PFSK-1 (cell line): ENCODE results near the gene POLL.

Source experiments
- POLR2AphosphoS5 ChIP-seq: IDR thresholded peaks from 2 replicates; pipeline ENCODE4 v1.6.1; 2012; ENCODE audit warnings: low read depth, mild to moderate bottlenecking, control low read depth, low read length, moderate library complexity
- SIN3A ChIP-seq: IDR thresholded peaks from 2 replicates; pipeline ENCODE4 v1.6.1; 2012; ENCODE audit warnings: mild to moderate bottlenecking, low read length, moderate library complexity, borderline replicate concordance; ENCODE audit not compliant: insufficient read depth
- TAF1 ChIP-seq: IDR thresholded peaks from 2 replicates; pipeline ENCODE4 v1.6.1; 2012; ENCODE audit warnings: low read length, control low read depth, borderline replicate concordance; ENCODE audit not compliant: insufficient read depth

GRCh38 chr10:101613646-101614045 lies 25.6 kb upstream of the POLL start:
- no peak for TF ChIP-seq POLR2AphosphoS5
- TF ChIP-seq TAF1: no peak
- no peak for TF ChIP-seq SIN3A
